DMS153 treated with DMSO at 0.1 percent for 48 hours (cell line): Measurements from ENCODE around the gene ZNF491.
"Not testable (repeated sequence)": the region's sequence is repeated elsewhere in the genome, so short reads cannot be mapped to it uniquely, and the experiment has no call there.

ENCODE experiments used
- DNase-seq: peaks from one replicate; lab custom pipeline; 2025; ENCODE audit not compliant: unreplicated experiment; lab: John Stamatoyannopoulos, UW

ZNF491 gene

DNA sequence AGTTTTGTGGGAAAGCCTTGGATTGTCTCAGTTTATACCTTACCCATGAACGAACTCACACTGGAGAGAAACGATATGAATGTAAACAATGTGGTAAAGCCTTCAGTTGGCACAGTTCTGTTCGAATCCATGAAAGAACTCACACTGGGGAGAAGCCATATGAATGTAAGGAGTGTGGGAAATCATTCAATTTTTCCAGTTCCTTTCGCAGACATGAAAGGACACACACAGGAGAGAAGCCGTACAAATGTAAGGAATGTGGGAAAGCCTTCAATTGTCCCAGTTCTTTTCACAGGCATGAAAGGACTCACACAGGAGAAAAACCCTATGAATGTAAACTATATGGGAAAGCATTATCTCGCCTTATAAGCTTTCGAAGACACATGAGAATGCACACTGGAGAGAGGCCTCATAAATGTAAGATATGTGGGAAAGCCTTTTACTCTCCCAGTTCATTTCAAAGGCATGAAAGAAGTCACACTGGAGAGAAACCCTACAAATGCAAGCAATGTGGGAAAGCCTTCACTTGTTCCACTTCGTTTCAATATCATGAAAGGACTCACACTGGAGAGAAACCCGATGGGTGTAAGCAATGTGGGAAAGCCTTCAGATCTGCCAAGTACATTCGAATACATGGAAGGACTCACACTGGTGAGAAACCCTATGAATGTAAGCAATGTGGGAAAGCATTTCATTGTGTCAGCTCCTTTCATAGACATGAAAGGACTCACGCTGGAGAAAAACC, 8.2 kb downstream of the ZNF491 start:
- DNase-seq, result no peak

DNA sequence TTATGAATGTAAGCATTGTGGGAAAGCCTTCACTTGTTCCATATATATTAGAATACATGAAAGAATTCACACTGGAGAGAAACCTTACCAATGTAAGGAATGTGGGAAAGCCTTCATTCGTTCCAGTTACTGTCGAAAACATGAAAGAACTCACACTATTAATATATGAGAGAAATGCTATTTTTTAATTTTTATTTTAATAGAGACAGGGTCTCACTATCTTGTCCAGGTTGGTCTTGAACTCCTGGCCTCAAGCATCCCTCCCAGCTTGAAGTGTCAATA, 8.7 kb downstream of the ZNF491 start:
- no peak for DNase-seq

DNA sequence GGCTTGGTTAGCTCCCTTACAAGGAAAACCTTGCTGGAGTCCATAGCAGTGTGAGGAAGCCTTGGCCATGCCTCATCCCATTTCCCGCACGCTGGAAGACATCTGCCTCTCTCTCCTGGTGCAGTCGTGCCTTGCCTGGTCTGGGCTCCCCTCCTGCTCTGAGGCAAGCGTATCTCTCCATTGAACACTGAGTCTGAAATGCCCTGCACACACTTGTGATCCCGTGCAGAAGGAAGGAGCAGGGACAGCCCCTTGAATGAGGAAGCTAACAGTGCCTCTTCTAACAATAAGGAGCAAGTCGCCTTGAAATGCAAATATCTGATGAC, 15.3 kb downstream of the ZNF491 start:
- DNase-seq, result no peak

DNA sequence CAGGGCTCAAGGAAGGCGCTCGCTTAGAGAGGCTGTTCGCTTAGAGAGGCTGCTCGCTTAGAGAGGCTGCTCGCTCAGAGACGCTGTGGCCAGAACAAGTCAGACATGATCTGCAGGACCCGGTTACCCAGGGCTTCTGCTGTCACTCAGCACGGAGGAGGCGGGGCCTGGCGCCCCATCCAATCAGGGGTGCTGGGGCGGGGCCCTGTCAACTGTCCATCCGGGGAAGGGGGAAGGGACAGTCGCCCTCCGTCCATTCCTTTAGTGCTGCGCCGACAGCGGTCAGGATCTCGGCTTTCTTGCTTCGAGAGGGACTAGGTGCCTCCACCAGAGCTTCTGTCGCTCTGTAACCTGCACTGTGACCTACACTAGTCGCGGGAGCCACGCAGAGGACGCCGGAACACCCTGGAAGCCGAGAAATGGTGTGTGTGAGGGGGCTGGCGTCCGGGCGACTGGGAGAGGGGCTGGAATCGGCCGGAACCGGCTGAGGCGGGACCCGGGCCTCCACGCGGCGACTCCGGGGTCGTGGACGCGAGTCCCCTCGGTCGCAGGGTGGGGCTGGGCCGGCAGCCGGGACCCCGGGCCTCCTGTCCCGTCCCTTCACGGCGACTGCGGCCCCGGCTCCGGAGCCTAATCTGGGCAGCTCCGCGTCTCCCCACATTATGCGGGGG, 15.8 kb downstream of the ZNF491 start, which contains the start of gene ZNF440:
Gene ZNF440 (plus strand): TSS at position 245 of the 671 bp plus-strand sequence. CDS start 175 bp downstream, at position 420.
- peak; percentile 25 for DNase-seq

DNA sequence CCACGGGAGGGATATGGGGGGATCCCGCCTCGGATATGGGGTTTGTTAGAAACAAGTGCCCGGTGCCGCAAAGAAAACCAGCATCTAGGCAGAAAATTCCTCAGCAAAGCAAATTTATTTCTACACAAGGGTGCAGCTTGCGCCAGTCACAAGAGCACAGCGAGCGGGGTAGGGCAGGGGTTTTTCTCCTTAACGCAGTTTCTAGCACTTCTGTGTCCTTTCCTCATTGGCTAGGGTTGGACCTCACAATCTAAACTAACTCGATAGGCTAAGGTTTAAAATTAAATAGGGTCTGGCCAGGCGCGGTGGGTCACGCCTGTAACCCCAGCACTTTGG, 16.3 kb downstream of the ZNF491 start:
- no peak for DNase-seq

DNA sequence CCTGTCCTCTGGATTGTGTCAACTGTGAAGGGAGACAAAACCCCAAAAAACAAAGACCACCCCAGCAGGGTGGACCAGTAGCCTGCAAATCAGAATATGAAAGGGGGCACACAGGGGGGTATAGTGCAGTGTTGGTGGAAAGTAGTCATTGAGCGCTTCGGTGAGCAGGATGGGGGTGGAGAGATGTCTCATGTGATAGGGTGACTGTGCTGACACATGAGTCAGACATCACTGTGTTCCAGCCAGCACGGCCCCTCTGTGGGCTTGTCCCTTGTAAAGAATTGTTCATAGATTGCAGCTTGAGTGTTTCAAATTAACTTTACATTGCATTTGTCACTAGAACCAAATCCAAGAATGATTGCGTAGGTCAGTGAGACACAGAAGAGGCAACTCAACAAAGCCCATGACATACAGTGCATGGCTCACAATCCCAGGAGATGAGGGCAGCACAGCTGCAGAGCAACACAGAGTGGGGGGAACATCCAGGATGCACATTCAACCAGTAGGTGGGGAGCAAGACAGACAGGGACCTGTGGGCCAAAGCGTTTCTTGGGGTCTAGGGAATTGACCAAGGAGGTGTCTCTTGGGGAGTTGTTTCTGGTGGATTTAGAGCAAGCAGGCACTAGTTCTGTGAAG, 23.3 kb downstream of the ZNF491 start:
- no peak for DNase-seq

DNA sequence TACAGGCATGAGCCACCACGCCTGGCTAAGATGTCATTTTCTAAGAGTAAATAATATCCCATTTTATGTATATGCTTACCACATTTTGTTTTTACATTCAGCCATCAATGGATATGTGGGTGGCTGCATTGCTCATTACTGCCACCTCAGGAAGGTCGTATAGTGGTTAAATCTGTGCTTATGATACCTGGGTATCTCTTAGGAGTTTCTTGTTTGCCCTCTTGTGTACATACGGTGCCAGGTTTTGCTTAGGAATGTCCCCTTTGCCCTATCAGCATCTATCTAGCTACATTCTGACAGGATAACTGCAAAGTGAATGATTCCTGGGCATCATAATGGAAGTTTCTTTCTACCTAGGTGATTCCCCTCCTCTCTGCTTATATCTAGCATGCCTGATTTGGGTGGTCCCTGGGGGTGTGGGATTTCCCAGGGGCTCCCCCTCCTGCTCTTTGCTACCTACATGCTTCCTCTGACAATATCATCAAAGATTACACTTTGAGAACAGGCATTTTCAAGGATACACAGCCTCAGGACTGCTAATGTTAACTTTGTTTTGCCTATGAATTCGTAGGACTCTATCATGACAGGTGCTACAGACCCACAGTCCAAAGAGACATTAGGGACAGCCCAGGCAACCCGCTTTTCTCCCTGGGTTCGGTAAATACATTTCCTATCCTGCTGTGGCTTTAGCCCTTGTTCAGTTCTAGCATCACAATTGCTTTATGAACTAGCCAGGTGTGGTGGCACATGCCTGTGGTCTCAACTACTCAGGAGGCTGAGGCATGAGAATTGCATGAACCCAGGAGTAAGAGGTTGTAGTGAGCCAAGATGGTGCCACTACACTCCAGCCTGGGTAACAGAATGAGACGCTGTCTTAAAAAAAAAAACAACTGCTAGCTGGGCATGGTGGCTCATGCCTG, 30.9 kb downstream of the ZNF491 start:
- not testable (repeated sequence) for DNase-seq

DNA sequence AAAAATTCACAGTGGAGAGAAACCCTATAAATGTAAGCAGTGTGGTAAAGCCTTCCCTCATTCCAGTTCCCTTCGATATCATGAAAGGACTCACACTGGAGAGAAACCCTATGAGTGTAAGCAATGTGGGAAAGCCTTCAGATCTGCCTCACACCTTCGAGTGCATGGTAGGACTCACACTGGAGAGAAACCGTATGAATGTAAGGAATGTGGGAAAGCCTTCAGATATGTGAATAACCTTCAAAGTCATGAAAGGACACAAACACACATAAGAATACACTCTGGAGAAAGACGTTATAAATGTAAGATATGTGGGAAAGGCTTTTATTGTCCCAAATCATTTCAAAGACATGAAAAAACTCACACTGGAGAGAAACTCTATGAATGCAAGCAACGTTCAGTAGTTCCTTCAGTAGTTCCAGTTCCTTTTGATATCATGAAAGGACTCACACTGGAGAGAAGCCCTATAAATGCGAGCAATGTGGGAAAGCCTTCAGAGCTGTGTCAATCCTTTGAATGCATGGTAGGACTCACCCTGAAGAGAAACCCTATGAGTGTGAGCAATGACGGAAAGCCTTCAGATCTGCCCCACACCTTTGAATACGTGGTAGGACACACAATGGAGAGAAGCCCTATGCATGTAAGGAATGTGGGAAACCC, 34.1 kb downstream of the ZNF491 start:
- DNase-seq, result no peak

DNA sequence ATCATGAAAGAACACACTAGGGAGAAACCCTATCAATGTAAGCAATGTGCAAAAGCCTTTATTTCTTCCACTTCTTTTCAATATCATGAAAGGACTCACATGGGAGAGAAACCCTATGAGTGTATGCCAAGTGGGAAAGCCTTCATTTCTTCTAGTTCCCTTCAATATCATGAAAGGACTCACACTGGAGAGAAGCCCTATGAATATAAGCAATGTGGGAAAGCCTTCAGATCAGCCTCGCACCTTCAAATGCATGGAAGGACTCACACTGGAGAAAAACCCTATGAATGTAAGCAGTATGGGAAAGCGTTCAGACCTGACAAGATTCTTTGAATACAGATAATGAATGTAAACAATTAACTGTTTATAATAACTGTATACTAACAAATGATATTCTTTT, 35.2 kb downstream of the ZNF491 start:
- no peak for DNase-seq

DNA sequence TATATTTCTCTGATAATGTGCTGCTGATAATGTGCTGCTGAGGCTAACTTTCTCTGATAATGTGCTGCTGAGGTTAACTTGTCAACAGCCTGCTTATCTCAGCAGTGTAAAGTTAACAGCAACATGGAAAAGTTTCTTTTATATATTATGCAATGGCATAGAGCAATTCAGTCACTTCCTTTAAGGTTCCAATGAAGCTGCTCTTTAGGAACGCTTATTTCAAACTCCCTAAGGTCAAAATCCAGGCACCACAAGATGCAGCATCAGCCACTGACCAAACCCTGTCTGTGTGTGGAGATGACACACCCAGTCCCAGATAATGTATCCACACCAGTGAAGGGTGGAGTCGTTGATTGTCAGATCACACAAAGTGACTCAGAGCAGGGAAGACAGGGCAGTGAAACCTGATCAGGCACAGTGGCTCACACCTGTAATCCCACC, 37.3 kb downstream of the ZNF491 start:
- not testable (repeated sequence) for DNase-seq

DNA sequence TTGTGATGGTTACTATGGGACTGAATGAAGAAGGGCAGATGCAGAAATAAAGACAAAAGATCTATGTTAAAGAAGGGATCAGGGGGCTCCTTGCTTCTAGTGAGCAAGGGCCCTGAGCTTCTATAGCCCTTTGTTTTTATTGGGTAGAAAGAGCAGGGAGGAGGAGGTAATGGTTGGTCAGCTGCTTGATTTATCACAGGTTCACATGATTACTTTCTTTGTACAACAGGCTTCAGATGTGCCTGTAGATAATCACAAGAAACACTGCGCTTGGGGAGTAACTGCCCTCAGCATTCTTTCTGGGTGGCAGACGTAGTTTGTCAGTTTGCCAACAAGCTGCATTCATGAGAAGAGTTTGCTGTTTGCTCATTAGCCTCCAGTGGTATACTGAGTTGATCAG, 45.4 kb downstream of the ZNF491 start:
- DNase-seq, result no peak

DNA sequence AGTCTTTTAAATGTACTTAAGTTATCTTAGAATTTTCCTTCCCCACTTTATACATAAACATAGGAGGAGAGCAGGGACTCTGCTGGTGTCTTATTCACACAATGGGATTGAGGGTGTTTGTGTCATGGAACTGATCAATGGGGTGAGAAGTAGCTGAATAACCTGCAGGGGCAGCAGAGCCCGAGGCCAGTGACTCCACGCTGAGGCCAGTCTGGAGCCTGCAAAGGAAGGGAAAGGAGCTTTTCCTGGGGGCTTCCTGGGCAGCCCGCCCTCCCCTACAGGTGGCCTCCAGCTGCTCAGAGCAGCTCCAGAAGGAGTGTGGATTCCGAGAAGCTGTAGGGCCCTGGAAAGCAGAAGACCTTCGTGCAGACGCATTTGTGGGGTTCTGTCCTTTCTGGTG, 49.3 kb downstream of the ZNF491 start:
- DNase-seq, result not testable (repeated sequence)

DNA sequence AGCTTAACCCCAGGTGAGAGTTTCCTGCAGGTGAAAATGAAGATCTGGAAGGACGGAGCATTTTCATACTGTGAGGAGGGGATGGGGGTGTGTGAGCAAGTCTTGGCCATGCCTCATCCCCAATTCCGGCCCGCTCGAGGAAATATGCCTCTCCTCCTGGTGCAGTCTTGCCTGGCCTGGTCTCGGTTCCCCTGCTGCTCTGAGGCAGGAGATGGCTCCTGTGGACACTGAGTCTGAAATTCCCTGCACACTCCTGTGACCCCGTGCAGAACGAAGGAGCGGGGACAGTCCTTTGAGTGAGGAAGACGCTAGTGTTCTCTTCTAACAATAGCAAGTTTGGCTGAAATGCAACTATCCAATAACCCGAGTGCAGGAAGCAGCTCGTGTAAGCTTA, 49.9 kb downstream of the ZNF491 start:
- no peak for DNase-seq

DNA sequence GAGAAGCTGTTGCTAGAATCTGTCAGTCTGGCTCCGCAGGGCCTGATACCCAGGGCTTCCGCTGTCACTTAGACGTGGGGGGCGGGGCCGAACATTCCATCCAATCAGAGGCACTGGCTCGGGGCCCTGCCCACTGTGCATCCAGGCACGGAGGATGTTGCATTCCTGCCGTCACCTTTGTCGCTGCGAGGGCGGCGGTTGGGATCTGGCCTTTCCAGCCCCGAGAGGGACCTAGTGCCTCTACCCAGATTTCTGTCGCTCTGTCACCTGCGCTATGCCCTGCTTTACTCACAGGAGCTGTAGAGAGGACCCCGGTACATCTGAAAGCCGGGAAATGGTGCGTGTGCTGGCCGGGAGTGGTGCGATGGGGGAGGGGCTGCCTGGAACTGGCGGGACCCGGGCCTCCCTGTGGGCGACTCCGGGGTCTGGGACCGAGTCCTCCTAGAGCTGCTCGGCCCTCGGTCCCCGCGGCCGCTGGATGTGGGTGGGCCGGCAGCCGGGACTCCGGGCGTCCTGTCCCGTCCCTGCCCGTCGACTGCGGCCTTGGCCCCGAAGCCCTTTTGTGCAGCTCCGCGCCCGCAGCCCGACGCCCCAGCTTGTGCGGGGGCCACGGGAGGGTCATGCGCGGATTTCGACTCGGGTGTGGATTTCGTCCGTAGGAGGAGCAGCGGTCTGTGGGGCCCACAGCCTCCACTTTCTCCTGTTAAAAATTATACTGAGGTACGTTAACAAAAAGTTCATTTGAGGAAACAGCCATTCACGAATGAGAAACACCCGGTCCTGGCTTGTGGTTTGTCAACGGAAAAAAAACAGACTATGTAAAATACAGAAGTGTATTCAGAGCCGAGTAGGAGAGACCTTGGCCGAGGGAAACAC, 50.5 kb downstream of the ZNF491 start, which contains the start of gene ZNF439:
Gene ZNF439 (plus strand): TSS at position 133 of the 876 bp plus-strand sequence. CDS start 142 bp downstream, at position 275.
- DNase-seq, result peak; percentile 88

DNA sequence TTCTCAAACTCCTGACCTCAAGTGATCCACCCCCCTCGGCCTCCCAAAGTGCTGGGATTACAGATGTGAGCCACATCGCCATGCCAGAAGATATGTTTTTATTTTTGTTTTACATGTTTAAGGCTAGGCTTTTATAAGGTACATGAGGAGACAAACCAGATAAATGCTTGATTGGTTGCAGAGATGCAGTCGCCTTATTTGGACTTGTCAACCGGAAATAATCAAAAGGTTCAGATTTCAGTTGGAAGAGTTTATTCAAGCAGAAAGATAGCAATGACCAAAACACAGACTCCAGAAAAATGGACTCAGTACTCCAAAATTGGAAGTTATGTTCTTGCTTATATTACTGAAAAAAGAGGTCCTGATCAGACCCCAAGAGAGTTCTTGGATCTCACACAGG, 52.0 kb downstream of the ZNF491 start:
- not testable (repeated sequence) for DNase-seq

DNA sequence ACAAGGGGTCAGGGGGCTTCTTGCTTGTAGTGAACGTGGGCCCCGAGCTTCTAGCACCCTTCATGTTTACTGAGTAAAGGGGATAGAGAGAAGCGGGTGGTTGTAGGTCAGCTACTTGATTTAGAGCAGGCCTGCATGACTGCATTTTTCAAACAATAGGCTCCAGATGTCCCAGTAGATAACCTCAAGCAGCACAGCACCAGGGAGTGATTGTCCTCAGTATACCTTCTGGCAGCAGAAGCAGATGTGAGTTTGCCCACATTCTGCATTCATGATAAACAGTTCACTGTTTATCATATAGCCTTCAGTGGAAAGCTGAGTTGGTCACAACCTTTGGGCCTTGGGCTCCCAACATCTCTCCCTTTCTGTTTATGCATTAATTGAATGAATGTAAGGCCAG, 55.0 kb downstream of the ZNF491 start:
- DNase-seq, result no peak

DNA sequence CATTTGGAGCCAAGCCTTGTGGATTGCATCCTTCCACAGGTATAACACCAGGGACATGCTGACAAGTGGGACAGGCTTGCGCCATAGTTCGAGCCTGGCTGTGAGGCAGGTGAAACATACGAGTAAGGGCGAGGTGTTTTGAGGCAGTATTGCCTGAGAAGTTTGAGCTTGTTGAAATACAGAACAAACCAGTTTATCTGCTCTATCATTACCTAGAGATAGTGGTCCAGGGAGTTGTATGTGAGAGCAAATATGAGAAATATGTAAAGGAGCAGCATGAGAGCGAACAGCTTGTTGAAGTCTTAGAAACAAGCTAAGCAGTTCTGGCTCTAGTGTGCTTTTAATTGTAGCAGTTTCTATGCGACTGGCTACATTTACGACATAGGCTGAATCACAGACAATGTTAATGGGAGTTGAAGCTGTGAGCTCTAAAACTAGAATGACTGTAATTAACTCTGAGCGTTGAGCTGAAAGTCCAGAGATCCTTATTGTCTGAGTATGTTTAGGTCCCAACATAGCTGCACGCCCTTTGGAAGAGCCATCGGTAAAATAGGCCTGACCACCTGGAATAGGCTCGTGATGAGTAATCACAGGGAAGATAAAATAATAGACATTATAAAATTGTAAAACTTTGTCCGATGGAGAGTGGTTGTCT, 58.4 kb downstream of the ZNF491 start:
- DNase-seq, result no peak
